CD1c-positive myeloid dendritic cell (primary cell): ENCODE measurements around the gene PACS2.

Experiments
- DNase-seq: peaks from one replicate; pipeline ENCODE4 v3.0.0-alpha.2; 2016; ENCODE audit errors: extremely low spot score

Gene PACS2

DNA sequence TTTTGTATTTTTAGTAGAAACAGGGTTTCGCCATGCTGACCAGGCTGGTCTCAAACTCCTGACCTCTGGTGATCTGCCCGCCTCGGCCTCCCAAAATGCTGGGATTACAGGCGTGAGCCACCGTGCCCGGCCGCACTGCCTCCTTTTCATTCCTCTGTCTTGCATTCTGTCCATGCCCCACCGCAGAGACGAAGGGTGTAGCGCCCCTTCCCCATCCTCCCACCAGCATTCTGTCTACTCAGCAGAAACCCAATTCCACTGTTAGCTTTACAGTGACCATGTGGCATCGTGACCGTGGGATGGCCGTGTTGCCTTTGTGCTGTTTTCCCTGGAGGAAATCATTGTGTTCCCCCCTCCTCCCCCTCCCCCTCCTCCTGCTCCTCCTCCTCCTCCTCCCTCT is 94.0 kb downstream of the PACS2 start:
- no peak for DNase-seq

DNA sequence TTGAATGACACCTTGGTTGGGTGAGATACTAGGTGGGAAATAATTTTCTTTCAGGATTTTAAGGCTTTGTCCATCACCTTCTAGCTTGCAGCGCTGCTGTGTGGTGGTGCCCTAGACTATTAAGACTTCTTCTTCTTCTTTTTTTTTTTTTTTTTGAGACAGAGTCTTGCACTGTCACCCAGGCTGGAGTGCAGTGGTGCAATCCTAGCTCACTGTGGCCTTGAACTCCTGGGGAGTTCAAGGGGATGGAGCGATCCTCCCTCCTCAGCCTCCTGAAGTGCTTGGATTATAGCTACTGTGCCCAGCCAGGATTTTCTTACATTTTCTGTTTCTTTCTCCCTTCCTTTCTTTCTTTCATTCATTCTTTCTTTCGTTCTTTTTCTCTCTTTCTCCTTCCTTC is 94.8 kb downstream of the PACS2 start:
- no peak for DNase-seq

GRCh38 chr14:105410642-105411016 is 96.1 kb downstream of the PACS2 start:
- no peak for DNase-seq

GRCh38 chr14:105411017-105411941 is 96.7 kb downstream of the PACS2 start:
- DNase-seq = peak; percentile 49

GRCh38 chr14:105411985-105412770 is 97.6 kb downstream of the PACS2 start:
- DNase-seq = no peak

GRCh38 chr14:105412771-105413543 is 98.4 kb downstream of the PACS2 start:
- no peak for DNase-seq

DNA sequence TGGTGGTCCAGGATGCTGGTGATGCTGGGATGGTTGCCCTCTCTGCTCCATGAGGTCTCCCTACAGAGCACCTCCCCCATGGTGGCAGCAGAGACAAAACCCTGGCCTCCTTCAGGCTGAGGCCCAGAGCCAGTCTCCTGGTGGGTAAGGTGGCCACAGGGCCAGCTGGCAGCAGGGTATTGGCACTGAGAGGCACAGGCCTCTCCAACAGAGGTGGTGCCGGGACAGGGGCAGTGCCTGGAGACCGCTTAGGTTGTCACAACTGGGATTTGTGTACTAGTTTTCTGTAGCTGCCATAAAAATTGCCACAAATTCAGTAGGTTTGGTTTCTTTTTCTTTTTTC is 99.0 kb downstream of the PACS2 start:
- no peak for DNase-seq

DNA sequence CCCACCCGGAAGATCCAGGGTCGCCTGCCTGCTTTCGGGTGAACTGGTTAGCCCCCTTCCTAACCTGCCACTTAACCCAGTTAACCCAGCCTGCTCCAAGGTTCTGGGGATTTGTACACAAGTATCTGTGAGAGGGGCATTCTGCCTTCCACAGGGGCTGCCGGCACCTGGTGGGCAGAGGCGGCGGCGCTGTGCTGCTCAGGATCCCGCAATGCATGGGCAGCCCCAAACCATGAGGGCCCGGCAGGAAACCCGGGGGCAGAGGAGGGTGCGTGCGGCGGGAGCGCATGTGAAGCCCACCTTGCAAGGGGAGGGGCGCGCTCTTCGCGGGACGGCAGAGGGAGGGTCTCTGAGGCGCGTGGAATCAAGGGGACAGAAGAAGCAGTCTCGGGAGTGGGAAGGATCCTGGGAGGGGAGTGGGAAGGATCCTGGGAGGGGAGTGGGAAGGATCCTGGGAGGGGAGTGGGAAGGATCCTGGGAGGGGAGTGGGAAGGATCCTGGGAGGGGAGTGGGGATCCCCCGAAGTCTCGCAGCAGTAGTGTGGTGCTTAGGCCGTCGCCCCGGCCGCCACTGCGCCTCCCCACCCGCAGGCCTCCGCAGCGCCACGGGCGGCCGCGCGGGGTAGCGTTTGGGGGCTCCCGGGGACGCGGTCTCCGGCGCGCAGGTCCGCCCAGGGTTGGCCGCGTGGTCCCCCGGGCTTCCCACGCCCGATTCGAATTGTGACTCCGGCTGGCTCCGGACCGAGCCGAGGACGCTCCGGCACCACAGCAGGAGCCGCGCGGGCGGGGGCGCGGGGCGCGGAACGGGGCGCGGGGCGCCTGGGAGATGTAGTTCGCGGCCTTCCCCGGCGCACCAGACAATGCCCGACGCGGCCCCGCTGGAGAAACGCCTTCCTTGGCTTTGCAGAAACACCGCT is 100.2 kb downstream of the PACS2 start:
- DNase-seq = peak; percentile 71

DNA sequence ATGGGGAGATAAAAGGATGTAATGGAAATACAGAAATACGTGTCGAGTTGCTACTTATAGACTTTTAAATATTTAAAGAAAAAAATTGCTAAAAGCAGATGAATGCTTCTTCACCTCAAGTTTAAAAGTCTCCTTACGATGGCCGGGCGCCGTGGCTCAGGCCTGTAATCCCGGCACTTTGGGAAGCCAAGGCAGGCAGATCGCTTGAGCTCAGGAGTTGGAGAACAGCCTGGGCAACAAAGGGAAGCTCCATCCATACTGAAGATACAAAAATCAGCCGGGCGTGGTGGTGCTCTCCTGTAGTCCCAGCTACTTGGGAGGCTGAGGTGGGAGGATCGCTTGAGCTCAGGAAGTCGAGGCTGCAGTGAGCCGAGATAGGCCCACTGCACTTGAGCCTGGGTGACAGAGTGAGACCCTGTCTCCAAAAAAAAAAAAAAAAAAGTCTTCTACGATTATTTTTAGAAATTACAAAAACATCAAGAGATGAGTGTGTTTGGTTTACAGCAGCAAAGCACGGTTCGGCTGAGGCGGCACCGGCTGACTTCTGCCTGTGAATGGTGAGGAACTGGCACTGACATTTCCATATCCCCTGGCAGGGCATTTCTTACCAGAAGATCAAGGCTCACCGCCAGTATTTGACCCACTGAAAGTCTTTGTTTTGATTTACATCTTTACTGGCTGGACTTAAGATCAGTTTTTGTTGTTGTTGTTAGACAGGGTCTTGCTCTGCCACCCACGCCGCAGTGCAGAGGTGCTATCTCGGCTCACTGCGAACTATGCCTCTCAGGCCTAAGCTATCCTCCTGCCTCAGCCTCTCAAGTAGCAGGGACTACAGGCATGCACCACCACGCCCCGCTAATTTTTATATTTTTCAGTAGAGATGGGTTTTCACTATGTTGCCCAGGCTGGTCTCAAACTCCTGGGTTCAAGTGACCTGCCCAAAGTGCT is 101.2 kb downstream of the PACS2 start:
- no peak for DNase-seq

DNA sequence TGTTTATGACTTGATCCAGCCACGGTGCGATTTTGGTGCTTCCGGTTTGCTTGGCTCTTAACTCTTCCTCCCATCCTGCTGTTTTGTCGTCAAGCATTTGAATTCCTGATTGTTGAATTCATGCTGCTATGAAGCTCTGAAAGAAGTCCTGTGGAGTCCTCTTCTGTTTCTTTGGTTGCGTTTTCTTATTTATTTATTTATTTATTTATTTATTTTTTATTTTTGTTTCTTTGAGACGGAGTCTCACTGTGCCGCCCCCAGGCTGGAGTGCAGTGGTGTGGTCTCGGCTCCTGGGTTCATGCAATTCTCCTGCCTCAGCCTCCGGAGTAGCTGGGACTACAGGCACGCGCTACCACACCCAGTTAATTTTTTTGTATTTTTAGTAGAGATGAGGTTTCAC is 102.1 kb downstream of the PACS2 start:
- no peak for DNase-seq

GRCh38 chr14:105417690-105418121 is 103.2 kb downstream of the PACS2 start:
- no peak for DNase-seq

GRCh38 chr14:105418269-105419194 is 104.0 kb downstream of the PACS2 start:
- DNase-seq = no peak

- peak; percentile 59 for DNase-seq
Observed at GRCh38 chr14:105419195-105420091, 104.9 kb downstream of the PACS2 start, which contains the start of gene MTA1. MTA1 (plus strand) TSS chr14:105419827; CDS start chr14:105420036, 209 bp downstream.

DNA sequence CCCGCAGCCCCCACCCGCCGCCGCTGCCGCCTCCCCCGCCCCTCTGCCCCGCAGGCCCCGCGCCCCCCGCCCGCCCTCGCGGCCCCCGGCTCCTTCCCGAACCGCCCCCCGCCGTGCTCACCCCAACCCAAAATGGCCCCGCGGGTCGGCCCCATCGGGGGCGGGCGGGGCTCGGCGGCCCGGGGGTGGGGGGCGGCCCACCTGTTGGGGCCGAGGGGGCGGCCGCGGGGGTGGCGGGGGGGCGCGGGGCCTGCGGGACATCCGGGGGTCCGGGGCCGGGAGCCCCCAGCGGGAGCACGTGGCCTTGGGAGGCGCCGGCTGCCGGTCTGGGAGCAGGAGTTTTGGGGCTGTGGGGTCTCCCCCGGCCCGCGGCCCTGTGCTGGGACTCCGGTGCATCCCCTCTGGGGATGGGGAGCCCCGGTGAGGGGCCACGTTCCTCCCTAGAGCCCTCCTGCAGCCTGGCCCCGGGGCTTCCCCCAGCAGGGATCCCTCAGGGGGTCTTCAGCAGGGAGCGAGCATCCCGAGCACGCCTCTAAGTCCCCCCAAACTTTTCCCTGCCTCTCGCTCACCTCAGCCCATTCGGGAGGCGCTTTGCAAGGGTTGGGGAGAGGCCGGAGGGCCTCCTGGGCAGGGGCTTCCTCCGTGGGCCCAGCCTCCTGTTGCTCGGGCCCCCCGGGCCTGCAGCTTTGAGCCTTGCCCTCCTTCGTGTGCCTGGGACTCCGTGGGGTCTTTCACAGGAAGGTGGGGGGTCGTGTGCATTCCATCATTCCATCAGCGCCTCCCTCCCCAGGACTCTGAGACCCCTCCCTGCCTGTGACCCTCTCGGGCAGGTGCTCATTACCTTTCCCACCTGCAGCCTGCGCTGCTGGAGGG is 105.8 kb downstream of the PACS2 start:
- no peak for DNase-seq

DNA sequence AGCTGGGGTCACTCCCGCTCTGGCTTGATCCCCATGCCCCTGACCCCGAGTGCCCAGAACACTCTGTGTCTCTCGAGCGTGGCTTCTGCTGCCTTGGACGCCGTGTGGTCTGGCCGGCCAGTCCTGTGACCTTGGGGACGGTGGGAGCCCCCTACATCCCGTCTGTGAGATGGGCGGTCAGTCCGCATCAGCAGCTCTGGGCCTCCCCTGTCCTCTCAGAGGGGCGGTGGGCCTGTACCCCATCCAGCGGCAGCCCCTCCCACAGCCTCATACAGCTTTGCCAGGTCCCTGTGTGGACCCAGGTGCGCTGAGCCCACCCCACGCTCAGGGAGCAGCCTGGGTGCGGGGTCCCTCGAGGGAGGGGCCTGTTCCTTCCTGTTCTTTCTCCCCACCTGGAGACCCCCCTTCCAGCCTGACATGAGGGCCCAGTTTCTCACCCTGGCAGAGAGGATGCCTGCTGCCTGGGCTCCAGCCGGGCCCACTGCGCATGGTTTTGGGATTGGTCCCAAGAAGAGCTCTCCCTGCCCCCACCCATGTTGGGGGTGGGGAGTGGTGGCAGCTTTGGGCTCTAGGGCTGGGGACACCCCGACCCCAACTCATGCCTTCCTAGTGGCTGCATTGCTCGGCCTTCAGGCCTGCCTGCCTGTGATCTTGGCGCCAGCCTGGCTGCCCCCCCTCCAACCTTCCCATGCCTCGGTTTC is 106.6 kb downstream of the PACS2 start:
- no peak for DNase-seq
